K562 (cell line): Measurements from ENCODE around the gene GPR42. TPM values are rescaled to one million over a fixed set of nuclear protein-coding genes. Genes with fewer than 3 reads are reported as not detected.

Experiments used
- HEY1 ChIP-seq: fragments of 250-450 bp; sonication (Bioruptor Pico); IDR thresholded peaks from 2 replicates; pipeline ENCODE4 v1.5.0; 2020; ENCODE audit warnings: mild to moderate bottlenecking, moderate library complexity, borderline replicate concordance
- MECOM ChIP-seq: fragments of 250-450 bp; sonication (Bioruptor Pico); IDR thresholded peaks from 2 replicates; pipeline ENCODE4 v1.8.0; 2022; ENCODE audit warnings: inconsistent platforms
- MEF2A ChIP-seq: IDR thresholded peaks from 2 replicates; pipeline ENCODE4 v1.6.1; 2011; ENCODE audit warnings: low read depth, mild to moderate bottlenecking, low read length, moderate library complexity; ENCODE audit not compliant: control insufficient read depth
- NBN ChIP-seq: fragments of 450-650 bp; IDR thresholded peaks from 2 replicates; pipeline ENCODE4 v1.6.1; 2016; ENCODE audit warnings: low read depth, mild to moderate bottlenecking
- RFX7 ChIP-seq: fragments of 250-450 bp; sonication (Bioruptor Pico); IDR thresholded peaks from 2 replicates; pipeline ENCODE4 v1.5.1; 2021; ENCODE audit warnings: mild to moderate bottlenecking
- SAFB ChIP-seq: fragments of 200-400 bp; formaldehyde crosslinking; IDR thresholded peaks from 2 replicates; pipeline ENCODE4 v1.6.1; 2017; ENCODE audit warnings: low read depth, low read length, borderline replicate concordance
- ZNF253 ChIP-seq: fragments of 250-450 bp; sonication (Bioruptor Pico); conservative IDR thresholded peaks from 2 replicates; pipeline ENCODE4 v1.6.1; 2021; ENCODE audit warnings: mild to moderate bottlenecking
- polyA plus RNA-seq, 8 experiments: library from polyadenylated mRNA; depleted of rRNA in 4 of 8; stranded (reverse) in 5 of 8; unstranded in 3 of 8; fragments of >200 nt; fragmentation: Nextera tagmentation in 2 of 8; fragmentation: Illumina TruSeq in 1 of 8; extraction: Ambion mirVana in 2 of 8; extraction: Trizol in 1 of 8; gene quantifications; 2 replicates each; pipeline versions ENCODE4 v1.2.1 to v1.2.3, GENCODE V29; 2011 to 2014; ENCODE audit warnings: inconsistent platforms in 1 of 8, missing spikeins in 1 of 8
- total RNA-seq, 7 experiments: library from RNA; depleted of rRNA in 6 of 7; stranded (reverse); fragments of >200 nt in 6 of 7; fragmentation: Illumina TruSeq in 2 of 7; extraction: Trizol in 2 of 7; gene quantifications; 2 replicates each; pipeline versions ENCODE4 v1.2.1 to v1.2.3, GENCODE V29; 2011 to 2021; ENCODE audit warnings: low replicate concordance in 1 of 7
- TF ChIP-seq, protein P1 (sequence below): fragments of 450-650 bp; IDR thresholded peaks from one replicate; pipeline ENCODE4 v1.6.1; 2018; ENCODE audit warnings: mild to moderate bottlenecking, moderate library complexity; ENCODE audit not compliant: partially characterized antibody
- TF ChIP-seq, protein P2 (sequence below): IDR thresholded peaks from 2 replicates; pipeline ENCODE4 v1.6.1; 2011; ENCODE audit warnings: borderline replicate concordance, low read depth, mild to moderate bottlenecking, moderate library complexity, low read length; ENCODE audit not compliant: insufficient read depth, poor library complexity, severe bottlenecking
- TF ChIP-seq, protein P3 (sequence below): fragments of 250-450 bp; sonication (Bioruptor Pico); IDR thresholded peaks from 2 replicates; pipeline ENCODE4 v1.8.0; 2021; ENCODE audit warnings: borderline replicate concordance, mild to moderate bottlenecking, moderate library complexity; ENCODE audit not compliant: poor library complexity, severe bottlenecking
- TF ChIP-seq, protein P4 (sequence below), 3 experiments: fragments of 200-800 bp in 1 of 3; fragments of 250-450 bp in 1 of 3; fragments of 450-650 bp in 1 of 3; sonication (Bioruptor Pico) in 1 of 3; sonication (Bioruptor generic) in 1 of 3; formaldehyde crosslinking in 1 of 3; IDR thresholded peaks; 2 replicates each; pipeline versions ENCODE4 v1.6.1 to v1.8.0; 2016 to 2022; ENCODE audit warnings: mild to moderate bottlenecking in 2 of 3, missing genetic modification characterization in 2 of 3, missing compliant biosample characterization in 1 of 3, moderate library complexity in 1 of 3
- TF ChIP-seq, protein P5 (sequence below): conservative IDR thresholded peaks from 2 replicates; pipeline ENCODE4 v1.6.1; 2011; ENCODE audit warnings: low read depth, mild to moderate bottlenecking, low read length; ENCODE audit not compliant: control insufficient read depth

Gene GPR42
- total and polyA plus RNA-seq, 9 of the 15 experiments (the other 6 are each of a cell fraction or from before 2014, with no cell fraction given) = not detected

DNA sequence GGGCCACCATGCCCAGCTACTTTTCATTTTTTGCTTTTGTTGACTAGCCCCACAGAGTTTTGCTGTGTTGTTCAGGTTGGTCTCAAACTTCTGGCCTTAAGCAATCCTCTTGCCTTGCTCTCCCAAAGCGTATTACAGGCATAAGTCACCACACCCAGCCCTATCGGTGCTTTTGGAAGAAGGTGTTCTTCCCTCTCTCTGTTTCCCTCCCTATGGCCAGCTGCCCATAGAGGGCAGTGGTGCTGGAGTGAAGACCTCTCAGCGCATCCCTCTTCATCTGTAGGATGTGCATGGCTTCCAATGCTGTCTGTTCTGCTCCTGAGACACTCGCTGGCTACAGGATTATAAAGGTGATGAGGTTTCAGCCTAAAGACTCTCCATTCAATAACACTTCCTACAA is 43.2 kb upstream of the GPR42 start (continued):
- TF ChIP-seq, protein P1, sequence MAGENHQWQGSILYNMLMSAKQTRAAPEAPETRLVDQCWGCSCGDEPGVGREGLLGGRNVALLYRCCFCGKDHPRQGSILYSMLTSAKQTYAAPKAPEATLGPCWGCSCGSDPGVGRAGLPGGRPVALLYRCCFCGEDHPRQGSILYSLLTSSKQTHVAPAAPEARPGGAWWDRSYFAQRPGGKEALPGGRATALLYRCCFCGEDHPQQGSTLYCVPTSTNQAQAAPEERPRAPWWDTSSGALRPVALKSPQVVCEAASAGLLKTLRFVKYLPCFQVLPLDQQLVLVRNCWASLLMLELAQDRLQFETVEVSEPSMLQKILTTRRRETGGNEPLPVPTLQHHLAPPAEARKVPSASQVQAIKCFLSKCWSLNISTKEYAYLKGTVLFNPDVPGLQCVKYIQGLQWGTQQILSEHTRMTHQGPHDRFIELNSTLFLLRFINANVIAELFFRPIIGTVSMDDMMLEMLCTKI = no peak
- no peak for TF ChIP-seq MEF2A
- TF ChIP-seq, protein P2, sequence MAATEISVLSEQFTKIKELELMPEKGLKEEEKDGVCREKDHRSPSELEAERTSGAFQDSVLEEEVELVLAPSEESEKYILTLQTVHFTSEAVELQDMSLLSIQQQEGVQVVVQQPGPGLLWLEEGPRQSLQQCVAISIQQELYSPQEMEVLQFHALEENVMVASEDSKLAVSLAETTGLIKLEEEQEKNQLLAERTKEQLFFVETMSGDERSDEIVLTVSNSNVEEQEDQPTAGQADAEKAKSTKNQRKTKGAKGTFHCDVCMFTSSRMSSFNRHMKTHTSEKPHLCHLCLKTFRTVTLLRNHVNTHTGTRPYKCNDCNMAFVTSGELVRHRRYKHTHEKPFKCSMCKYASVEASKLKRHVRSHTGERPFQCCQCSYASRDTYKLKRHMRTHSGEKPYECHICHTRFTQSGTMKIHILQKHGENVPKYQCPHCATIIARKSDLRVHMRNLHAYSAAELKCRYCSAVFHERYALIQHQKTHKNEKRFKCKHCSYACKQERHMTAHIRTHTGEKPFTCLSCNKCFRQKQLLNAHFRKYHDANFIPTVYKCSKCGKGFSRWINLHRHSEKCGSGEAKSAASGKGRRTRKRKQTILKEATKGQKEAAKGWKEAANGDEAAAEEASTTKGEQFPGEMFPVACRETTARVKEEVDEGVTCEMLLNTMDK = peak; percentile 34
- TF ChIP-seq RFX7 (CRISPR knock-in tag) = no peak
- TF ChIP-seq ZNF253 (CRISPR knock-in tag) = no peak
- TF ChIP-seq HEY1 (CRISPR knock-in tag) = no peak
- 0 out of 2 replicates have a peak, but pooled peaks have one; percentile 12 for TF ChIP-seq MECOM
- TF ChIP-seq, protein P3, sequence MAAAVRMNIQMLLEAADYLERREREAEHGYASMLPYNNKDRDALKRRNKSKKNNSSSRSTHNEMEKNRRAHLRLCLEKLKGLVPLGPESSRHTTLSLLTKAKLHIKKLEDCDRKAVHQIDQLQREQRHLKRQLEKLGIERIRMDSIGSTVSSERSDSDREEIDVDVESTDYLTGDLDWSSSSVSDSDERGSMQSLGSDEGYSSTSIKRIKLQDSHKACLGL (CRISPR knock-in tag) = no peak
- TF ChIP-seq, protein P4, sequence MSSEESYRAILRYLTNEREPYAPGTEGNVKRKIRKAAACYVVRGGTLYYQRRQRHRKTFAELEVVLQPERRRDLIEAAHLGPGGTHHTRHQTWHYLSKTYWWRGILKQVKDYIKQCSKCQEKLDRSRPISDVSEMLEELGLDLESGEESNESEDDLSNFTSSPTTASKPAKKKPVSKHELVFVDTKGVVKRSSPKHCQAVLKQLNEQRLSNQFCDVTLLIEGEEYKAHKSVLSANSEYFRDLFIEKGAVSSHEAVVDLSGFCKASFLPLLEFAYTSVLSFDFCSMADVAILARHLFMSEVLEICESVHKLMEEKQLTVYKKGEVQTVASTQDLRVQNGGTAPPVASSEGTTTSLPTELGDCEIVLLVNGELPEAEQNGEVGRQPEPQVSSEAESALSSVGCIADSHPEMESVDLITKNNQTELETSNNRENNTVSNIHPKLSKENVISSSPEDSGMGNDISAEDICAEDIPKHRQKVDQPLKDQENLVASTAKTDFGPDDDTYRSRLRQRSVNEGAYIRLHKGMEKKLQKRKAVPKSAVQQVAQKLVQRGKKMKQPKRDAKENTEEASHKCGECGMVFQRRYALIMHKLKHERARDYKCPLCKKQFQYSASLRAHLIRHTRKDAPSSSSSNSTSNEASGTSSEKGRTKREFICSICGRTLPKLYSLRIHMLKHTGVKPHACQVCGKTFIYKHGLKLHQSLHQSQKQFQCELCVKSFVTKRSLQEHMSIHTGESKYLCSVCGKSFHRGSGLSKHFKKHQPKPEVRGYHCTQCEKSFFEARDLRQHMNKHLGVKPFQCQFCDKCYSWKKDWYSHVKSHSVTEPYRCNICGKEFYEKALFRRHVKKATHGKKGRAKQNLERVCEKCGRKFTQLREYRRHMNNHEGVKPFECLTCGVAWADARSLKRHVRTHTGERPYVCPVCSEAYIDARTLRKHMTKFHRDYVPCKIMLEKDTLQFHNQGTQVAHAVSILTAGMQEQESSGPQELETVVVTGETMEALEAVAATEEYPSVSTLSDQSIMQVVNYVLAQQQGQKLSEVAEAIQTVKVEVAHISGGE (CRISPR knock-in tag; IDR thresholded peaks at IDR 0.05) = no peak
- no peak for TF ChIP-seq NBN
- no peak for TF ChIP-seq SAFB
- TF ChIP-seq, protein P5, sequence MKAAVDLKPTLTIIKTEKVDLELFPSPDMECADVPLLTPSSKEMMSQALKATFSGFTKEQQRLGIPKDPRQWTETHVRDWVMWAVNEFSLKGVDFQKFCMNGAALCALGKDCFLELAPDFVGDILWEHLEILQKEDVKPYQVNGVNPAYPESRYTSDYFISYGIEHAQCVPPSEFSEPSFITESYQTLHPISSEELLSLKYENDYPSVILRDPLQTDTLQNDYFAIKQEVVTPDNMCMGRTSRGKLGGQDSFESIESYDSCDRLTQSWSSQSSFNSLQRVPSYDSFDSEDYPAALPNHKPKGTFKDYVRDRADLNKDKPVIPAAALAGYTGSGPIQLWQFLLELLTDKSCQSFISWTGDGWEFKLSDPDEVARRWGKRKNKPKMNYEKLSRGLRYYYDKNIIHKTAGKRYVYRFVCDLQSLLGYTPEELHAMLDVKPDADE = no peak
